IMR-90 (cell line): ENCODE results near the gene ERMARD. TPM values are rescaled to one million over a fixed set of nuclear protein-coding genes. Genes with fewer than 3 reads are reported as not detected.

Experiments used
- ATAC-seq: fragments of 200-7000 bp; cut with Tn5 transposase; 2 replicates; pipeline ENCODE4 v1.9.1; 2020; ENCODE audit warnings: low read depth, mild to moderate bottlenecking, moderate library complexity
- BruUV-seq: library from RNA; stranded (reverse); fragments of 400-500 nt; replicated peaks from 2 replicates; lab custom pipeline; 2021; lab: Mats Ljungman, UMichigan
- CTCF ChIA-PET: fragments of 300-600 bp; formaldehyde crosslinking; extraction: SDS; loops from one replicate; lab custom pipeline; 2021; ENCODE audit warnings: antibody characterized with exemption; lab: Yijun Ruan, JAX
- POLR2A ChIA-PET: fragments of 300-600 bp; sonication (Branson Sonifier 250); formaldehyde crosslinking; loops from one replicate; lab custom pipeline; 2022; ENCODE audit warnings: antibody characterized with exemption; ENCODE audit not compliant: unreplicated experiment; lab: Charles Lee
- DNase-seq: peaks from one replicate; pipeline ENCODE4 v3.0.0; 2013
- H2AFZ ChIP-seq: replicated peaks from 2 replicates; pipeline ENCODE3; 2013; ENCODE audit warnings: low read length, mild to moderate bottlenecking; ENCODE audit not compliant: poor library complexity
- H2AK5ac ChIP-seq: 2 replicates; pipeline ENCODE4 v1.6.1; 2013; ENCODE audit warnings: low read depth, low read length, inconsistent platforms
- H2AK9ac ChIP-seq: replicated peaks from 2 replicates; pipeline ENCODE3; 2013; ENCODE audit warnings: mild to moderate bottlenecking, low read depth, low read length, moderate library complexity; ENCODE audit not compliant: poor library complexity
- H2BK120ac ChIP-seq: 2 replicates; pipeline ENCODE4 v1.6.1; 2013; ENCODE audit warnings: low read depth, low read length, inconsistent platforms
- H2BK15ac ChIP-seq: 3 replicates; pipeline ENCODE4 v1.6.1; 2013; ENCODE audit warnings: low read depth, low read length, inconsistent platforms
- H2BK20ac ChIP-seq: 2 replicates; pipeline ENCODE4 v1.6.1; 2013; ENCODE audit warnings: low read depth, mild to moderate bottlenecking, inconsistent platforms, low read length, moderate library complexity
- H2BK5ac ChIP-seq: 2 replicates; pipeline ENCODE4 v1.6.1; 2013; ENCODE audit warnings: mild to moderate bottlenecking, low read depth, low read length, inconsistent platforms; ENCODE audit not compliant: poor library complexity, severe bottlenecking
- H3K14ac ChIP-seq: replicated peaks from 2 replicates; pipeline ENCODE4 v1.6.1; 2013; ENCODE audit warnings: low read depth, low read length, inconsistent platforms
- H3K18ac ChIP-seq: 2 replicates; pipeline ENCODE4 v1.6.1; 2013; ENCODE audit warnings: low read depth, low read length, control low read depth
- H3K23ac ChIP-seq: 2 replicates; pipeline ENCODE4 v1.6.1; 2013; ENCODE audit warnings: low read depth, low read length, inconsistent platforms
- H3K27ac ChIP-seq: 2 replicates; pipeline ENCODE4 v1.5.1; 2013; ENCODE audit warnings: mild to moderate bottlenecking, control low read depth, low read length; ENCODE audit not compliant: insufficient read depth
- H3K27me3 ChIP-seq: 2 replicates; pipeline ENCODE4 v1.6.1; 2013; ENCODE audit warnings: low read length; ENCODE audit not compliant: control insufficient read depth, insufficient read depth
- H3K36me3 ChIP-seq: 2 replicates; pipeline ENCODE4 v1.6.1; 2013; ENCODE audit warnings: low read length, mixed read lengths; ENCODE audit not compliant: control insufficient read depth, insufficient read depth
- H3K4ac ChIP-seq: 2 replicates; pipeline ENCODE4 v1.6.1; 2013; ENCODE audit warnings: low read depth, low read length, inconsistent platforms
- H3K4me1 ChIP-seq: 2 replicates; pipeline ENCODE4 v1.6.1; 2013; ENCODE audit warnings: low read length, mixed read lengths; ENCODE audit not compliant: control insufficient read depth, insufficient read depth
- H3K4me2 ChIP-seq: 2 replicates; pipeline ENCODE4 v1.6.1; 2013; ENCODE audit warnings: low read depth, mild to moderate bottlenecking, control low read depth, low read length, moderate library complexity
- H3K4me3 ChIP-seq: 2 replicates; pipeline ENCODE4 v1.5.1; 2013; ENCODE audit warnings: low read depth, mild to moderate bottlenecking, control low read depth, low read length, moderate library complexity; ENCODE audit not compliant: insufficient read depth
- H3K56ac ChIP-seq: 2 replicates; pipeline ENCODE4 v1.6.1; 2013; ENCODE audit warnings: low read length, inconsistent platforms; ENCODE audit not compliant: insufficient read depth; ENCODE audit errors: extremely low read depth
- H3K79me1 ChIP-seq, 2 experiments: 2 replicates each; pipeline ENCODE4 v1.6.1; 2013; ENCODE audit warnings: low read length in 2 of 2, inconsistent platforms in 1 of 2, low read depth in 1 of 2
- H3K9ac ChIP-seq: 2 replicates; pipeline ENCODE4 v1.6.1; 2013; ENCODE audit warnings: low read depth, low read length, control low read depth
- H3K9me1 ChIP-seq: 2 replicates; pipeline ENCODE4 v1.6.1; 2013; ENCODE audit warnings: low read length, inconsistent platforms; ENCODE audit not compliant: insufficient read depth
- H3K9me3 ChIP-seq: 2 replicates; pipeline ENCODE4 v1.6.1; 2013; ENCODE audit warnings: low read length; ENCODE audit not compliant: control insufficient read depth, insufficient read depth
- H4K20me1 ChIP-seq: 2 replicates; pipeline ENCODE4 v1.6.1; 2013; ENCODE audit warnings: low read length, inconsistent platforms; ENCODE audit not compliant: insufficient read depth
- H4K5ac ChIP-seq: 2 replicates; pipeline ENCODE4 v1.6.1; 2013; ENCODE audit warnings: mild to moderate bottlenecking, low read depth, low read length, control low read depth
- H4K8ac ChIP-seq, 2 experiments: 2 replicates each; pipeline ENCODE4 v1.6.1; 2013; ENCODE audit warnings: low read depth in 2 of 2, low read length in 2 of 2, control low read depth in 1 of 2, inconsistent platforms in 1 of 2
- H4K91ac ChIP-seq: 2 replicates; pipeline ENCODE4 v1.6.1; 2013; ENCODE audit warnings: low read depth, low read length, inconsistent platforms; ENCODE audit not compliant: insufficient read depth
- BHLHE40 ChIP-seq: fragments of 150-350 bp; IDR thresholded peaks from 2 replicates; pipeline ENCODE4 v1.6.1; 2016; ENCODE audit warnings: mild to moderate bottlenecking, low read depth, low read length
- CEBPB ChIP-seq: IDR thresholded peaks from 2 replicates; pipeline ENCODE4 v1.6.1; 2012; ENCODE audit warnings: low read depth, low read length, improper control_type of control experiment
- CHD1 ChIP-seq: IDR thresholded peaks from 2 replicates; pipeline ENCODE4 v1.6.1; 2012; ENCODE audit warnings: low read depth, low read length, improper control_type of control experiment
- CTCF ChIP-seq: conservative IDR thresholded peaks from 2 replicates; pipeline ENCODE4 v1.5.1; 2012; ENCODE audit warnings: mild to moderate bottlenecking, low read depth, low read length, improper control_type of control experiment
- ELK1 ChIP-seq: fragments of 150-350 bp; IDR thresholded peaks from 2 replicates; pipeline ENCODE4 v1.6.1; 2016; ENCODE audit warnings: low read depth, mild to moderate bottlenecking, low read length, moderate library complexity, borderline replicate concordance
- FOS ChIP-seq: fragments of 150-350 bp; IDR thresholded peaks from 2 replicates; pipeline ENCODE4 v1.6.1; 2016; ENCODE audit warnings: low read depth, low read length
- MAFK ChIP-seq: IDR thresholded peaks from 2 replicates; pipeline ENCODE4 v1.6.1; 2012; ENCODE audit warnings: low read depth, low read length, improper control_type of control experiment
- MAZ ChIP-seq: IDR thresholded peaks from 2 replicates; pipeline ENCODE4 v1.6.1; 2012; ENCODE audit warnings: low read depth, mild to moderate bottlenecking, low read length, improper control_type of control experiment, moderate library complexity, borderline replicate concordance
- MXI1 ChIP-seq: IDR thresholded peaks from 2 replicates; pipeline ENCODE4 v1.6.1; 2012; ENCODE audit warnings: low read depth, mild to moderate bottlenecking, low read length, moderate library complexity, borderline replicate concordance
- NFE2L2 ChIP-seq: fragments of 150-350 bp; IDR thresholded peaks from 2 replicates; pipeline ENCODE4 v1.6.1; 2016; ENCODE audit warnings: low read depth, mild to moderate bottlenecking, low read length
- POLR2A ChIP-seq: IDR thresholded peaks from 2 replicates; pipeline ENCODE4 v1.6.1; 2012; ENCODE audit warnings: mild to moderate bottlenecking, low read depth, low read length
- RAD21 ChIP-seq: IDR thresholded peaks from 2 replicates; pipeline ENCODE4 v1.6.1; 2012; ENCODE audit warnings: low read length, improper control_type of control experiment
- RCOR1 ChIP-seq: IDR thresholded peaks from 2 replicates; pipeline ENCODE4 v1.6.1; 2012; ENCODE audit warnings: mild to moderate bottlenecking, low read length, improper control_type of control experiment; ENCODE audit not compliant: insufficient replicate concordance
- RFX5 ChIP-seq: IDR thresholded peaks from 2 replicates; pipeline ENCODE4 v1.8.0; 2012; ENCODE audit warnings: low read depth, mild to moderate bottlenecking, low read length, moderate library complexity
- SMC3 ChIP-seq: fragments of 150-350 bp; IDR thresholded peaks from 2 replicates; pipeline ENCODE4 v1.6.1; 2016; ENCODE audit warnings: low read depth, mild to moderate bottlenecking, antibody characterized with exemption, low read length, moderate library complexity
- USF2 ChIP-seq: fragments of 150-350 bp; IDR thresholded peaks from 2 replicates; pipeline ENCODE4 v1.6.1; 2017; ENCODE audit warnings: mild to moderate bottlenecking, antibody characterized with exemption, low read length, low read depth
- dilution Hi-C: fragments of 300-500 bp; cut with HindIII; formaldehyde crosslinking; loops from one replicate; pipeline ENCODE4 v1.14.3; 2018; ENCODE audit warnings: low sequenced_read_pairs; ENCODE audit not compliant: unreplicated experiment
- in situ Hi-C: fragments of 300-500 bp; cut with MboI; formaldehyde crosslinking; loops from 3 replicates; pipeline ENCODE4 v1.14.3; 2019; ENCODE audit warnings: low sequenced_read_pairs, inconsistent platforms, mixed read lengths
- intact Hi-C: fragments of 100-400 bp; cut with micrococcal nuclease; formaldehyde crosslinking; loops from 2 replicates; pipeline ENCODE4 v1.10.0; 2022
- polyA plus RNA-seq, 3 experiments: library from polyadenylated mRNA; depleted of rRNA; stranded (reverse); fragments of >200 nt; gene quantifications; 2 replicates each; pipeline ENCODE4 v1.2.3, GENCODE V29; 2012; ENCODE audit warnings: low replicate concordance in 1 of 3
- total RNA-seq: library from RNA; depleted of rRNA; stranded (reverse); fragments of >200 nt; gene quantifications from 2 replicates; pipeline ENCODE4 v1.2.3, GENCODE V29; 2012

ERMARD gene
- total and polyA plus RNA-seq, 2 of the 4 experiments (the other 2 are of a cell fraction): 15.1 to 25.4 TPM

- no TSS peak for BruUV-seq
- Histone ChIP-seq H3K9ac (no peak overlapping the region), H2AFZ (no peak overlapping the region), H3K4me3 (no peak overlapping the region), H4K8ac (no peak overlapping the region), H2BK5ac (no peak overlapping the region), H3K4ac (no peak overlapping the region), H2AK9ac (no peak overlapping the region), H2BK120ac (no peak overlapping the region), H2BK15ac (no peak overlapping the region), H3K4me1 (peaks cover 2% of the 10 kb centered on the region; the same call in 1 of the 2 replicates), H3K9me3 (no peaks in the 10 kb centered on the region), H3K27me3 (no peaks in the 10 kb centered on the region), H3K36me3 (no peaks in the 10 kb centered on the region), H3K79me1 (no peaks in the 10 kb centered on the region), H3K9me1 (0 out of 2 replicates have a peak, but pooled peaks cover 2% of the 10 kb centered on the region), H4K20me1 (no peaks in the 10 kb centered on the region), H4K5ac (no peak overlapping the region), H3K56ac (no peak overlapping the region), H3K27ac (no peak overlapping the region), H2AK5ac (no peak overlapping the region), H3K23ac (no peak overlapping the region), H3K18ac (no peak overlapping the region), H4K91ac (no peak overlapping the region), H3K4me2 (no peak overlapping the region), H3K14ac (no peak overlapping the region), H2BK20ac (no peak overlapping the region)
- dilution Hi-C loops (no loop called here), in situ Hi-C loops (no loop called here), intact Hi-C loops (no loop called here)
- TF ChIP-seq POLR2A (no peak), RFX5 (no peak), RCOR1 (no peak), MAFK (no peak), ELK1 (no peak), BHLHE40 (no peak), USF2 (no peak), CHD1 (no peak), RAD21 (no peak), FOS (no peak), MAZ (no peak), SMC3 (no peak), MXI1 (no peak), CTCF (no peak), NFE2L2 (no peak), CEBPB (no peak)
- ATAC-seq (no peak), DNase-seq (no peak)
- ChIA-PET CTCF (no interaction called here), POLR2A (no interaction called here)
These were observed 21.5 kb upstream of the ERMARD start for GRCh38 chr6:169729961-169730360.
